HG03103 (cell line): ENCODE measurements around the gene DNAJB14.
"Not testable (repeated sequence)": the region's sequence is repeated elsewhere in the genome, so short reads cannot be mapped to it uniquely, and the experiment has no call there.

Experiments
- ATAC-seq: cut with Tn5 transposase; IDR thresholded peaks from one replicate; pipeline ENCODE4 v1.9.1; 2021; ENCODE audit warnings: low read depth; ENCODE audit not compliant: unreplicated experiment

Gene DNAJB14

DNA sequence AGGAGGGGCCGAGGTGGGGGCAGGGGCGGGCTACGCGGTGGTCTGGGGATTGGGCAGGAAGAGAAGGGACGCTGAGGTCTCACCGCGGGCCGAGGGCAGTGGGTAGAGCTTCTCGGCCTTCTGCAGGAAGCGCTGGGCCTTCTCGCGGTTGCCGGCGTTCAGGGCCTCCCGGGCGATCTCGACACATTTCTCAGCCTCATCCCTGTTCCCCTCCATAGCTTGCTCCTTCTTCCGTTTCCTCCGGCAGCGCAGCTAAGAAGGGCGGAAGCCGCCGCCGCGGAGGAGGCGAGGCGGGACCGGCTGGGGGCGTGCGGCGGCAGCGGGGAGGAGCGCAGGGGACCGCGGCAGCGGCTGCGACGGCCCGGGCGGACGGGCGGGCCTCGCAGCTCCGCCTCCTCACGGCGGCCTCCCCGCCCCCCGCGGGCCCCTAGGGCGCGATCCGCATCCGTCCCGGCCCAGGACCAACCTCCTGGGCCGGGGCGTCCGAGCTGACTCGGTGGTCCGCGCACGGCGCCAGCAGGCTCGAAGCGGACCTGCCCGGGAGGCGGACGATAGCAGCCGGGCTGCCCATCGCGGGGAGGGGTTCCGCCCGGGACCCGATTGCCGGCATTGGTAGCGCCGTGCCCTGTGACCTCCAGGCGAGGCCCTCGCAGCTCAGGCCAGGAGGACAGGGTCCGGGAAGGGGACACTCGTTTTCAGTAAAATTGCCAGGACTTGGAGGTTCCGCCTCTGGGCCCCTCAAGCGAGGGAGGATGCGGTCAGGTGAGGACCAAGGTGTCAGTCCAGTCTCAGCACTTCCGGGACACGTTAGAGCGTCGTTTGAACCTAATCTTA, at the start of gene DNAJB14:
Gene DNAJB14, minus strand, starts transcription at position 263 of the 834 bp plus-strand sequence. Its CDS starts 47 bp downstream, at position 216.
- peak; percentile 33 for ATAC-seq

DNA sequence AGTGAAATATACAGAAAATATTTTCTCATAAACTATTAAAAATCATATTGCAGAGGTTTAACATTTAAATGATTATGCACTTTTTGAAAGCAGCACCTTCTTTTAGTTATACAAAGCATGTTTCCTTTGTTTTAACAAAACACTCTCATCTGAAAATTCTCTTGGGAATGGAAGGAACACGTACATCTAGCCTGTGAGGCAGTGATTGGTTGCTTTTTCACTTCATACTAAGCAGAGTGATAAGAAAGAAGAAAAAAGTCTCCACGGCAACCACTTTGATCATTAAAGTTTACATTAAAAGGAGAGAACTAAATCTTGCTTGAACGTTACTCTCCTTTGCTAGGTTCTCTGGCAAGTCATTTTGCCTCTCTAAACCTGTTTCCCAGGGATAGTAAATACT, 45.3 kb upstream of the DNAJB14 start:
- no peak for ATAC-seq

DNA sequence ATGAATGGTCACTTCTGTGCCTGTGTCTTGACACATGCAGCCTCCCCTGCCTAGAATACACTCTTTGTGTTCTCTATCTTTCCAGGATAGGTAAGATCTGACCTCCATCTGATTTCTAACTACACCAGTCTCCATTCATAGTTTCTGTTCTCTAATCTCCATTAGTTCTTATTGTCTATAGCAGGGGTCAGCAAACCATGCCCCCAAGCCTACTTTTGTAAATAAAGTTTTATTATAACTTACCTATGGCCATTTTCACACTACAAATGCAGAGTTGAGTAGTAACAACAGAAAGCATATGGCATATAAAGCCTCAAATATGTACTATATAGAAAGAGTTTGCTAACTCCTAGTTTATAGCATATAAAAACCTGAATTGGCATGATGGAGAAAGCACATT, 41.3 kb upstream of the DNAJB14 start:
- no peak for ATAC-seq

DNA sequence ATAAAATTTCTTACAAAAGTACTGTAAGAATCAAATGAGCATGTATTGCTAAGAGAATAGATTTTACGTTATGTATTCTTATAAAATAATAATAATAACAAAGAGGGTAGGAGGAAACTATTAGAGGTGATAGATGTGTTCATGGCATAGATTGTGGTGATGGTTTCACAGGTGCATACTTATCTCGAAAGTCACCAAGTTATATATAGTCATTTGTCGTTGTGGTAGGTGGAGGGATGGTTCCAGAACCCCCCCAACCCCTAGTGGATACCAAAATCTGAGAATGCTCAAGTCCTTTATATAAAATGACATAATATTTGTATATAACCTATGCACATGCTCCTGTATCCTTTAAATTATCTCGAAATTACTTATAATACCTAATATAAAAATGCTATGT, 40.4 kb upstream of the DNAJB14 start:
- ATAC-seq: peak; percentile 53

DNA sequence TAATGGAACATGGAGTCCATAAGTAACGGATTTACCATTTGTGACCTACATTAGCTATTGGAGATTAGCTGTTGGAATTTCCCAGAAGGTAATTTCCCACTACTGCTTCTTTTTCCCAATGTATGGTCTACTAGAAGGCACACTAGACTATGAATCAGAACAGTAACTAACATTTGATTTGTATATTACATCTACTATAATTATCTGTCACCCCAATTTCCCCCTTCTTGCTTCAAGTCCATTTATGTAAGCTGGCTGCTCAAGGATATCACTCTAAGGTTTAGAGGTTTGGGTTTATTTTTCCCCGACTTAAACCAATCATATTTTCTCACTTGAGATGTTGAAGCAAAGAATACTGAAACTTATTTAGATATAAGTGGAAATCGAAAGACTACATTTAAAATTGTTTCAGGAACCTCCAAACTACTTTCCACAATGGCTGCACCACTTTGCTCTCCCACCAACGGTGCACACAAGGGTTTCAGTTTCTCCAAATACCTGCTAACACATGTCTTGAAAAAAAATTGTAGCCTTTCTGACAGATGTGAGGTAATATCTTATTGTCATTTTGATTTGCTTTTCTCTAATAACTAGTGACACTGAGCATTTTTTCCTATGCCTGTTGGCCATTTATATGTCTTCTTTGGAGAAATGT, 37.0 kb upstream of the DNAJB14 start:
- no peak for ATAC-seq

DNA sequence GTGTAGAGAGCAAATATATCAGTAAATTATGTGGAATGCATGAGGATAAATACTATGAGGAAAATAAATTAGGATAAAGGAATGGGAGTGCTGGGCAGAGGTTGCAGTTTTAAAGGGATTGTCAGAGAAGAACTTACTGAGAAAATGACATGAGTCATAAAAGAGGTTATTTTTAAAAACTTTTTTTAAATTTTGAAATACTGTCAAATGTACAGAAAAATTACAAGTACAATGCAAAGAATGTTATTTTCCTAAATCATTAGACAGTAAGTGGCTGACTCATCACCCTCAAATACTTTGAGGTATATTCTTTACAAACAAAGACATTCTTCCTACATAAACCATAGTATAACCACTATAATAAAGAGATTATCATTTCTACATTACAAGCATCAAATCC, 33.5 kb upstream of the DNAJB14 start:
- ATAC-seq: no peak

DNA sequence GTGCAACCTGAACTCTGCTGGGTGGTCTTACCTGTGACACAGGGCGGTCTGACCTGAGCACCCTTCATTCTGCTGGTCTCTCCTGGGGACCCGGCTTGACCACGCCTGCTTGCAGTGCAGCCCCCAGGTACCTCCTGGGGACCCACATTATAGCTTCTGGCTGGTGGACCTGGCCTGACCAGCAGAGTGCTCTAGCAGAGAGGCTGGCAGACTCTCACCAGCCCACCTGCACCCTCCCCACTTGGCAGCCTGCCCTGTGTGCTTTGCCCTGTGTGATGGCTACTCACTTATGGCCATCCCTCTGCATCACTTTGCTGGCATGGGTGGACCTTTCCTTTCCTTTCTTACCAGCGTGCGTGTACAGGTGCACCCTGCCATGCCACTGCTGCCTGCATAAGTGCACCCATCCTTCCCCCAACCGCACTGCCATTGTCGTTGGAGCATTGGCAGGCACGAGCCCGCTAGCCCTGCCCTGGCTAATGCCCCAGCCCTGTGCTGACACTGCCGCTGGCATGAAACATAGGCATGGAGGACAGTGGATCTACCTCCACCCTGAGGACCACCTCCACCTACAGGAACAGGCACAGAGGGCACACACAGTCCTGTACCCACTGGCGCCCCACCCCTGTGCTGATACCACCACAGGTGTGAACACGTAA, 25.2 kb upstream of the DNAJB14 start:
- ATAC-seq: no peak

DNA sequence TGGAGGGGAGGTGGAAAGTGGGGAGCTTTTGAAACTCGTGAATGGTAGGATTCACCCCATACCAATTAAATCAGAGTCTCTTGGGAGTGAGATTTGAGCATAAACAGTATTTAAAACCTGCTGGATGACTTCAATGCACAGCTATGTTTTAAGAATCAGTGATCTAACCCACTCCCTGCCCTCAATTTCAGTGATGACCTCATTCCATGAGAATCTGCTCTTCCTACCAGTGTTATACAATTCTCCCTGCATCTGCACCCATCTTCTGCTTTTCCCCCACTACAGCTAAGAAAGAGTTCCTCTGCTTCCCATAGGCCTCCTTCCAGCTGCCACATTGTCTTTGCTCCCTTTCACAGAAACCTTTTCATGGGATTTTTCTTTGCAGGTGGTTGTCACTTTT, 21.9 kb upstream of the DNAJB14 start:
- ATAC-seq: no peak

DNA sequence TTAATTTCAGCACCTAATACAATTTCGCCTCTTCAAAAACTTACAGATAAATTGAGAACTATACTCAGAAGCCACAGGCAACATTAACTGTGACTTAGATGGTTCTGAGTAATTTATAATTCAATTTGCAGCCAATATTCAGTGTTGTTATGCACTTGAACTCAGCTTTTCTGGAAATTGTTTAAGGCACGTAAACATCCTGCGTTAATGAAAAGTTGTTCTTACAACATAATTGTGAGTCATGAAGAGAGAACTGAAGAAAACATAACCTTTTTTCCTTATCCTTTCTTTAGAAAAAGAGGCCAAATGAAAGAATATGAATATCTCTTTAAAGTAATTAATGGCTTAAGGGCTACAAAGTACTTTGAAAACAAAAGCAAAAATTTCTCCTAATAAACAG, 20.3 kb upstream of the DNAJB14 start:
- no peak for ATAC-seq

DNA sequence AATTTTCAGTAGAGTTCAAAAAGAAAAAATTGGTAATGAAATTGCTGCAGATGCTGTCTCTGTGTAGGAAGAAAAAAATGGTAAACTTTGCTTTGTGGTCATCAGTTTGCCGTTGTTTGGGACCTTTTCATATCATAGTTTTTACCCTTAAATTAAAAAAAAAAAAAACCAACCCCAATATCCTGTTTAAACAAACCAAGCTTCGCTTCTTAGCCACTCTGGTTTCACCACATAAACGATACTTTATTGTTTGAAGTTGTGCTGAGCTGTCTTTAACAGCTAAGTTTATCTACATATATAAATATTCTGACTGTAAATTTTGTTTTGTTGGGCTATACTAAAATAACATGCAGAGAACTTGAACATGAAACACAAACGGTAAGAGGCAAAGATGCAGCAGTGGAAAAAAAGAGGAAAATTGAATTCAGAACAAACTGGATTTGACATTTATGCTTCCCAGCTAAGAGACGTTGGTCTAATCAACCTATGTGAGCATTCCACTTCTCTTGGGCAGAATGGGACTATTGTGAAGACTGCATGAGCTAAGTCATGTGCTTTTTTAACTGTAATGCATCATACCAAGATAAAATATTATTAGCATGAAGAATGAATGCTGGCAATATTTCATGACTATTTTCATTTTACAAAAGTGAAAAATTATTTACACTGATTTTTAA, 19.4 kb upstream of the DNAJB14 start:
- no peak for ATAC-seq

DNA sequence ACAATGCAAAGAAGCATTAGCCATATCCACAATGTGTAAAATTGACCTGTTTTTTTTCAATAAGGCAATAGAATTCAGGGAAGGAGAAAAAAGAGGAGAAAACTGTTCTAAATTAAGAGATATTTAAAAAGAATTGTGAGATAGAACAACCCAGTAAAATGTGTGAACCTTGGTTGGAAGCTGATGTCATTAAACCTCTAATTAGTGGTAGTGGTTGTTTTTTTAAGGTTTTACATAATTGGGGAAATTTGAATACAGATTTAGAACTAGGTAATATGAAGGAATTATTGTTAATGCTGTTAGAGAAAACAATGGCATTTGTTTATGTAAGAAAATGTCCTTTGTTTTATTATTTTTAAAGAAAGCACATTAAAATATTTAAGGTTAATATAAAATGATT, 18.8 kb upstream of the DNAJB14 start:
- no peak for ATAC-seq

DNA sequence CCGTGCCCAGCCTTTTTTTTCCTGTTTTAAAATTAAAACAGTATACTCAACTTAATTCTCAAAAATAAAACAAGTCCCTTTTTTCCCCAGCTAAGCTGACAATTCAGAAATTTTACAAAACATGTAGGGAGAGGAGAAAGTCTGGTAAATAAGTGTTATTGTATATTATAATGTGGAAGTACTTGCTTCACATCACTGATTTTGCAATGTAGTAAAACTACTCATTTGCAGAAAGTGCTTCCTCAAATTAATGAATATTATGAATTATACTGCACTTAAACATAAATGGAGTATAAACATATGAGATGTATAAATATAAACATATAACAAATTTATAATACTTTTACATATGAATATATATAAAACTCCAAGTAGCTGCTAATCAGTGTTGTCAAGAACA, 15.3 kb upstream of the DNAJB14 start:
- no peak for ATAC-seq

DNA sequence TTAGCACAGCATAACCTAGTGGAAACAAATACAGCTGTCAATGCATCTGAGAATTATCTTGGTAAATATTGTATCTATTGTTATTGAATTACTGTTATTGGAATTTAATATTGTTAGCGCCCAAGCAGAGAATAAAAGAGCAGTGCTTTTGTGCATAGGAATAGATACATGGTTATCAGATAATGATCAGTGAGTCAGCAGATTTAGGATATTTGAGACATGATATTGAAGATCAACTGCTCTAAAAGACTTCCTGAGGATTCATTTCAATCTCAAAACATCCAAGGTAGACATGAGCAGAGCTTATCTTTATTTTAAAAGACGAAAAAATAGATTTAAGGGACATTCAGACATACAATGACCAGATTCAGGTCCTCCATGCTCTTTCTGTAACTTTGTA, 14.2 kb upstream of the DNAJB14 start:
- no peak for ATAC-seq

DNA sequence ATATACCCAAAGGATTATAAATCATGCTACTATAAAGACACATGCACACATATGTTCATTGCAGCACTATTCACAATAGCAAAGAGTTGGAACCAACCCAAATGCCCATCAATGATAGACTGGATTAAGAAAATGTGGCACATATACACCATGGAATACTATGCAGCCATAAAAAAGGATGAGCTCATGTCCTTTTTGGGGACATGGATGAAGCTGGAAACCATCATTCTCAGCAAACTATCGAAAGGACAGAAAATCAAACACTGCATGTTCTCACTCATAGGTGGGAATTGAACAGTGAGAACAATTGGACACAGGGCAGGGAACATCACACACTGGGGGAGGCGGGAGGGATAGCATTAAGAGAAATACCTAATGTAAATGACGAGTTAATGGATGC, 11.8 kb upstream of the DNAJB14 start:
- not testable (repeated sequence) for ATAC-seq

DNA sequence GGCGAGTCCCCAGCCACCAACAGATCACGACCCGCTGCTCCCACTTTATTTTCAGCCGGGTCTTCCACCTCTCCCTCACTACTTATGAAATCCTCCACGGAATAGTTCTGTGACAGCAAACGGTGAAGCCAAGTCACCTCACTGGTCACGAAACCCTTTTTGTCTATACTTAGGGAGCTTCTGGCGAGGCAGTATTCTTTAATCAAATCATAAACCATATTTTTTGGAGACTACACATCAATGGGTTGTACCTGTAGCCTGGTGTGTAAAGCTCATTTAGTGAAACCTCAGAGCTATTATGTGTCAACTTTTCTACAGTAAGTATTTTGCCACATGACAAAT, 4.5 kb upstream of the DNAJB14 start:
- ATAC-seq: no peak

DNA sequence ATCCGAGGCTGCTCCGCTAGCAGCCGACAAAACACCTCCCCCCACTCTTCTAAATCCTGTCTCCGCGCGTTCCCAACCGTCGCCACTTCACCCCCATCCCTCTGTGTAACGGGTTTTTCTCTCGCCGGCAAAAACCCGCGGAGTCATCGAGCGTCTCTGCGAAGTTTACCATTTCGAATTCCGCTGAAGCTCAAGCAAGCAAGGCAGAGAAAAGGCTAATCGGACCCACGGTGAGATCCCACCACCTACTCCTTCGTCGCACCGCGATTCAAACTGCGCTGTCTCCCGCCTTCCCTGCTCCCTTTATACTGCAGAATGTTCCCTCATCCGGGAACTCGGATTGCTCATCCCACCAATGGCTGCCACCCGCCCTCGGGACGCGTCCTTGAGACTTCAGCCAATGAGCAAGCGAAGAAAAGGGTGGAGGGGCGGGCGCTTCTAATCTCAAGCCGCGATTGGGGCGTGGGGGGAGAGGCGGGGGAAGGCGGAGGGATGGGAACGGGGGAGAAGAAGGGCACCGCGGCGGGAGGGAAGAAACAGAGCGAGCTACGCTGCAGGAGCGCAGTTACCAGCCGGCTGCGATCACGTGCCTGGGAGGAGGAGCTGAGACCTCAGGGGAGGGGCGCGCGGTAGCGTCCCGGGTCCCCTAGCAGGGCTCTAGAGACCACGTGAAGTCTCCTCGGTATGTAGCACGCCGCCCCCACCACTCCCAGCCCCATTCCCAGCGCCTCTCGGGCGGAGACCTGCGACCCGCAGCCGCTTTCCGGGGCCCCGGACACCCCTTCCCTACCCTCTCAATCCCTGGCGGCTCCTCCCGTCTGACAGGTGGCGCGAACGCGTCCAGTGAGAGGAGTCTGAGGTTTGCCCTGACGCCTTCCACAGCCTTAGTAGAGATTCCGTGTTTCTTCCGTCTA, 3.8 kb upstream of the DNAJB14 start, which contains the start of gene H2AZ1:
Gene H2AZ1, minus strand, starts transcription at position 277 of the 914 bp plus-strand sequence. Its CDS starts 105 bp downstream, at position 172.
- peak; percentile 54 for ATAC-seq

DNA sequence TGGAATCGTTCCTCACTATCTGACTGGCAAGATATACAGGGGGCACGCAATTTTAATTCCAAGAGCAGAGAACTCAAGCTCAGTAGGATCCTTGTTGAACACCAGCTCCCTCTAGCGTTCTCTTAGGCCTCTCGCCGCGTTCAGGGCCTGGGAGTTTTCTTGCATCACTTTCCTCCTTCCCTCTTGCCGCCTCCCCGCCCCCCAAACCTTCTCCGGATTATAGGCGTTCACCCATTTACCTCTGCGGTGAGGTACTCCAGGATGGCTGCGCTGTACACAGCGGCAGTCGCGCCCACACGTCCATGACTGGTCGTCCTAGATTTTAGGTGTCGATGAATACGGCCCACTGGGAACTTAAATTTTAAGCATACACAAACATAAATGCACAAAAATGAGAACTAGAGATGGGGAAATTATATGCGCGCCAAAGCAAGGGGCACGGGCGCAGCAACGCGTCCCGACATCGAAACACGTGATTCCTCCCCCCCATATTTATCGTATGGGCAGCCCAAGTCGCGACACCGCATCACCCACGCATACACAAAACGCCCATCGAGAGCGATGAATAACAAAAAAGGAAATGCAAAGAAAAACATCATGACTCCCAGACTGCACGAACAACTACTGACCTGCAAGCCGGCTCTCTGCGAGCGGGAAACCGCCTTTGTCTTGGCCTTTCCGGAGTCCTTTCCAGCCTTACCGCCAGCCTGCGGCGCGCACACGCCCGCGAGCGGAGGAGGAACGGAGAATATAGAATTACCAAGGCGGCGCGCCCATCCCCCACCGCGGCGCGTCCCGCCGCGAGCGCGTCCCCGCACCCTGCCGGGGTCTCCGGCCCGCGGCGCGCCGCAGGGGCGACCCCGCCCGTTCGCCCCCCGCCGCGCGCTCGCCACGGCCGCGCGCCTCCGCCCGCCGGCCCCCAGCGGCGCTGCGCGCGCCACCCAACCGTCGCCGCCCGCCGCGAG, 2.9 kb upstream of the DNAJB14 start:
- ATAC-seq: peak; percentile 16

DNA sequence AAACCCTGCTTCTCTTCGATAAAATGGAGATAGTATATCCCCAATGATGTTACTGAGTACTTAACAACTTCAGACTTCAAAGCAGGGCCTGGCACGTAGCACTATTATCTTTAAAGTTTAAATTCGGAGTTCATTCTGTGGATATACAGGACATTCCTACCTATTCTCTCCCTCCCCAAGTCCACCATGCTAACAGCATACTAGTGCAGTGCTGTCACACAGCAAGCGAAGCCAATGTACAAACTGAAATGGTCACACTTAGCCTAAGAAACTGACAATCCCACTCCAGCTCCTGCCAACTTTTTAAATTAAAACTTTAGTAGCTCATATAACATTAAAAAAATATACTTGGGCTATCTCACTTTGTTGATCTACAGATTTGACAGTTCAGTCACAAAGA, 1.2 kb upstream of the DNAJB14 start:
- no peak for ATAC-seq

DNA sequence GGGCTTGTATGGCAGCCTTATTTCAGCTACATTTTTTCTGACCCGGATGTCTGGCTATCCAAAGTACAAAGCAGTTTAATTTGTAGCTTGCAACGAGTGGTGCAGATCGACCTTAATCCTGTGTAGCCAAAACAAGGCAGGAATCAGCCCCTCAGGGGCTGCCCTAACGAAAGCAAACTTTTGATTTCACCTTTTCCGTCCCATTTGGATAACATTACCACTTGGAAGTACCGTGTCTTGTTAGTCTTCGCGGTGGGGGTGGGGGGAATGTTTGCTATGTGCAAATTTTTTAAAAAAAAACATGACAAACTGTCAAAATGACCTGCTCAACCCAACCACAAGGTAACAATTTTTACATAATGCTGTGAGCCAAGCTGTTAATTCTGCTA, 766 bp upstream of the DNAJB14 start:
- no peak for ATAC-seq
